Activated naive CD4-positive, alpha-beta T cell treated with anti-CD3 and anti-CD28 coated beads, Interleukin-2, amount 10 ng/mL, durations not matched to agents 7 days and 5 days (primary cell): ENCODE data around the gene NOX5.

Experiments used
- CTCF ChIA-PET: fragments of 350-600 bp; sonication (Branson Sonifier 250); formaldehyde crosslinking; loops from one replicate; lab custom pipeline; 2021; ENCODE audit warnings: antibody characterized with exemption; lab: Charles Lee
- DNase-seq: peaks from one replicate; pipeline ENCODE4 v3.0.0-alpha.2; 2020
- H3K27ac Mint-ChIP-seq: one replicate; pipeline ENCODE4 v1.8.0; 2021; ENCODE audit warnings: mild to moderate bottlenecking, moderate library complexity, mixed read lengths
- H3K27me3 Mint-ChIP-seq: one replicate; pipeline ENCODE4 v1.8.0; 2021; ENCODE audit warnings: mild to moderate bottlenecking, mixed read lengths
- H3K36me3 Mint-ChIP-seq: one replicate; pipeline ENCODE4 v1.8.0; 2021; ENCODE audit warnings: mixed read lengths
- H3K4me1 Mint-ChIP-seq: one replicate; pipeline ENCODE4 v1.8.0; 2021; ENCODE audit warnings: mixed read lengths
- H3K4me3 Mint-ChIP-seq: one replicate; pipeline ENCODE4 v1.8.0; 2021; ENCODE audit warnings: mild to moderate bottlenecking, moderate library complexity, mixed read lengths
- H3K9me3 Mint-ChIP-seq: one replicate; pipeline ENCODE4 v1.8.0; 2021; ENCODE audit warnings: mixed read lengths

NOX5 gene

GRCh38 chr15:69018951-69019350 lies 4.5 kb downstream of the NOX5 start:
- DNase-seq: no peak
- Mint-ChIP-seq H3K36me3 (no peaks in the 10 kb centered on the region), H3K27ac (no peak overlapping the region), H3K4me3 (no peak overlapping the region), H3K4me1 (no peaks in the 10 kb centered on the region), H3K27me3 (peaks cover 16% of the 10 kb centered on the region), H3K9me3 (no peaks in the 10 kb centered on the region)
- CTCF ChIA-PET: no interaction called here

- Mint-ChIP-seq H3K9me3 (no peaks in the 10 kb centered on the region), H3K4me1 (no peaks in the 10 kb centered on the region), H3K27ac (no peak overlapping the region), H3K4me3 (no peak overlapping the region), H3K36me3 (no peaks in the 10 kb centered on the region), H3K27me3 (peaks cover 11% of the 10 kb centered on the region)
- CTCF ChIA-PET: interaction anchor here (1.4 kb wide), 1 partner anchor 10 kb away, joined by 3 read pairs; no protein-coding TSS in a partner anchor
- no peak for DNase-seq
Measured at GRCh38 chr15:69021895-69022294, 7.4 kb downstream of the NOX5 start.

- no peak for DNase-seq
- Mint-ChIP-seq H3K36me3 (no peaks in the 10 kb centered on the region), H3K9me3 (no peaks in the 10 kb centered on the region), H3K4me3 (no peak overlapping the region), H3K4me1 (no peaks in the 10 kb centered on the region), H3K27ac (no peak overlapping the region), H3K27me3 (peaks cover 14% of the 10 kb centered on the region)
- CTCF ChIA-PET: interaction anchor here (0.6 kb wide), 1 partner anchor 99 kb away, joined by 3 read pairs; no protein-coding TSS in a partner anchor
Measured at GRCh38 chr15:69025320-69025719, 10.8 kb downstream of the NOX5 start.

GRCh38 chr15:69026355-69026754 lies 11.9 kb downstream of the NOX5 start:
- DNase-seq: no peak
- no peaks in the 10 kb centered on the region for H3K4me1 Mint-ChIP-seq
- no peaks in the 10 kb centered on the region for H3K36me3 Mint-ChIP-seq
- H3K4me3 Mint-ChIP-seq: no peak overlapping the region
- CTCF ChIA-PET: no interaction called here
- no peak overlapping the region for H3K27ac Mint-ChIP-seq
- H3K9me3 Mint-ChIP-seq: no peaks in the 10 kb centered on the region
- peaks cover 25% of the 10 kb centered on the region for H3K27me3 Mint-ChIP-seq

GRCh38 chr15:69027976-69028518 lies 13.6 kb downstream of the NOX5 start:
- Mint-ChIP-seq H3K36me3 (no peaks in the 10 kb centered on the region), H3K27ac (no peak overlapping the region), H3K27me3 (peaks cover 31% of the 10 kb centered on the region), H3K4me3 (no peak overlapping the region), H3K4me1 (peaks cover 4% of the 10 kb centered on the region), H3K9me3 (no peaks in the 10 kb centered on the region)
- CTCF ChIA-PET: interaction anchor here (0.7 kb wide), 1 partner anchor 329 kb away, joined by 4 read pairs; no protein-coding TSS in a partner anchor
- no peak for DNase-seq

- Mint-ChIP-seq H3K27me3 (peaks cover 35% of the 10 kb centered on the region), H3K27ac (no peak overlapping the region), H3K9me3 (no peaks in the 10 kb centered on the region), H3K4me1 (peaks cover 4% of the 10 kb centered on the region), H3K4me3 (peak overlapping the region; percentile 22), H3K36me3 (no peaks in the 10 kb centered on the region)
- DNase-seq: peak; percentile 50
- CTCF ChIA-PET: interaction anchor here (0.8 to 1.5 kb wide), 9 partner anchors 8 to 363 kb away, joined by 3 to 7 read pairs (median 4); partner anchors contain the start of gene GLCE
Measured at GRCh38 chr15:69031013-69032001, 16.8 kb downstream of the NOX5 start.

- DNase-seq: no peak
- Mint-ChIP-seq H3K27me3 (peaks cover 41% of the 10 kb centered on the region), H3K4me3 (peak overlapping the region; percentile 22), H3K27ac (no peak overlapping the region), H3K9me3 (no peaks in the 10 kb centered on the region), H3K4me1 (peaks cover 4% of the 10 kb centered on the region), H3K36me3 (no peaks in the 10 kb centered on the region)
- CTCF ChIA-PET: interaction anchor here (0.8 to 1.5 kb wide), 9 partner anchors 8 to 362 kb away, joined by 3 to 7 read pairs (median 4); partner anchors contain the start of gene GLCE
Measured at GRCh38 chr15:69032031-69032430, 17.5 kb downstream of the NOX5 start.

GRCh38 chr15:69032703-69033373 lies 18.3 kb downstream of the NOX5 start:
- CTCF ChIA-PET: interaction anchor here (0.5 to 1.1 kb wide), 2 partner anchors 135 to 361 kb away, joined by 4 to 5 read pairs; no protein-coding TSS in a partner anchor
- no peaks in the 10 kb centered on the region for H3K36me3 Mint-ChIP-seq
- H3K4me3 Mint-ChIP-seq: no peak overlapping the region
- peaks cover 4% of the 10 kb centered on the region for H3K4me1 Mint-ChIP-seq
- no peak overlapping the region for H3K27ac Mint-ChIP-seq
- H3K27me3 Mint-ChIP-seq: peaks cover 39% of the 10 kb centered on the region
- no peak for DNase-seq
- no peaks in the 10 kb centered on the region for H3K9me3 Mint-ChIP-seq

- CTCF ChIA-PET: interaction anchor here (0.6 to 1.7 kb wide), 2 partner anchors 25 to 1124 kb away, joined by 3 to 5 read pairs; no protein-coding TSS in a partner anchor
- Mint-ChIP-seq H3K36me3 (no peaks in the 10 kb centered on the region), H3K27me3 (peaks cover 39% of the 10 kb centered on the region), H3K4me3 (no peak overlapping the region), H3K4me1 (peaks cover 4% of the 10 kb centered on the region), H3K27ac (no peak overlapping the region), H3K9me3 (no peaks in the 10 kb centered on the region)
- DNase-seq: no peak
Measured at GRCh38 chr15:69034352-69034751, 19.9 kb downstream of the NOX5 start.

GRCh38 chr15:69035205-69035917 lies 20.9 kb downstream of the NOX5 start:
- no peak overlapping the region for H3K27ac Mint-ChIP-seq
- CTCF ChIA-PET: interaction anchor here (1.1 to 1.7 kb wide), 2 partner anchors 9 to 24 kb away, joined by 4 to 5 read pairs; no protein-coding TSS in a partner anchor
- peaks cover 36% of the 10 kb centered on the region for H3K27me3 Mint-ChIP-seq
- H3K4me1 Mint-ChIP-seq: peaks cover 4% of the 10 kb centered on the region
- no peak overlapping the region for H3K4me3 Mint-ChIP-seq
- peak; percentile 26 for DNase-seq
- H3K36me3 Mint-ChIP-seq: no peaks in the 10 kb centered on the region
- no peaks in the 10 kb centered on the region for H3K9me3 Mint-ChIP-seq

- Mint-ChIP-seq H3K9me3 (no peaks in the 10 kb centered on the region), H3K27me3 (peaks cover 30% of the 10 kb centered on the region), H3K4me3 (no peak overlapping the region), H3K4me1 (peaks cover 4% of the 10 kb centered on the region), H3K36me3 (no peaks in the 10 kb centered on the region), H3K27ac (no peak overlapping the region)
- no peak for DNase-seq
- CTCF ChIA-PET: no interaction called here
Measured at GRCh38 chr15:69035918-69036258, 21.4 kb downstream of the NOX5 start.

GRCh38 chr15:69036826-69037225 lies 22.3 kb downstream of the NOX5 start:
- no peaks in the 10 kb centered on the region for H3K36me3 Mint-ChIP-seq
- no peaks in the 10 kb centered on the region for H3K9me3 Mint-ChIP-seq
- peaks cover 21% of the 10 kb centered on the region for H3K27me3 Mint-ChIP-seq
- H3K4me1 Mint-ChIP-seq: peaks cover 3% of the 10 kb centered on the region
- CTCF ChIA-PET: interaction anchor here (1.5 kb wide), 1 partner anchor 10 kb away, joined by 4 read pairs; no protein-coding TSS in a partner anchor
- no peak overlapping the region for H3K27ac Mint-ChIP-seq
- DNase-seq: no peak
- no peak overlapping the region for H3K4me3 Mint-ChIP-seq

- no peak overlapping the region for H3K27ac Mint-ChIP-seq
- H3K9me3 Mint-ChIP-seq: no peaks in the 10 kb centered on the region
- no peak for DNase-seq
- CTCF ChIA-PET: interaction anchor here (1.5 kb wide), 1 partner anchor 9 kb away, joined by 4 read pairs; no protein-coding TSS in a partner anchor
- H3K36me3 Mint-ChIP-seq: no peaks in the 10 kb centered on the region
- H3K4me3 Mint-ChIP-seq: no peak overlapping the region
- no peaks in the 10 kb centered on the region for H3K4me1 Mint-ChIP-seq
- peaks cover 22% of the 10 kb centered on the region for H3K27me3 Mint-ChIP-seq
Measured at GRCh38 chr15:69037482-69037881, 23.0 kb downstream of the NOX5 start.
